Esophagus squamous epithelium (tissue), 5 donors: Measurements from ENCODE around the gene TTYH1. TPM values are rescaled to one million over a fixed set of nuclear protein-coding genes. Genes with fewer than 3 reads are reported as not detected.

Source experiments
- DNase-seq: peaks from one replicate; lab custom pipeline; 2025; lab: John Stamatoyannopoulos, UW
- H3K27ac ChIP-seq, 4 donors: fragments of 200-600 bp; sonication (generic); one replicate each; pipeline ENCODE4 v1.5.1; 2016 to 2019; ENCODE audit warnings: mild to moderate bottlenecking in 1 of 4
- H3K27me3 ChIP-seq, 4 donors: fragments of 200-600 bp; sonication (generic); 1 replicate in 3 of 4; 2 replicates in 1 of 4; pipeline versions ENCODE4 v1.5.1 to v1.6.0; 2017 to 2021; ENCODE audit warnings: antibody characterized with exemption in 1 of 4
- H3K36me3 ChIP-seq, 3 donors: fragments of 200-600 bp; sonication (generic); one replicate each; pipeline ENCODE4 v1.5.1; 2016 to 2019
- H3K4me1 ChIP-seq, 3 donors: fragments of 200-600 bp; sonication (generic); one replicate each; pipeline ENCODE4 v1.5.1; 2017 to 2019
- H3K4me3 ChIP-seq, 4 donors: fragments of 200-600 bp; sonication (generic); 1 replicate in 3 of 4; 2 replicates in 1 of 4; pipeline ENCODE4 v1.5.1; 2016 to 2019; ENCODE audit warnings: mild to moderate bottlenecking in 2 of 4, moderate library complexity in 1 of 4
- H3K9me3 ChIP-seq, 3 donors: fragments of 200-600 bp; sonication (generic); one replicate each; pipeline ENCODE4 v1.5.1; 2016 to 2019
- POLR2A ChIP-seq, 4 donors: fragments of 450-650 bp; IDR thresholded peaks; one replicate each; pipeline ENCODE4 v1.6.1; 2017; ENCODE audit warnings: antibody characterized with exemption in 4 of 4, mild to moderate bottlenecking in 4 of 4, moderate library complexity in 3 of 4
- WGBS, 2 donors: methylation state at CpG; one replicate each; pipeline ENCODE4 v1.1.5; 2018; 5-methylcytosine and 5-hydroxymethylcytosine counted together
- intact Hi-C: fragments of 100-400 bp; cut with DNase I; formaldehyde crosslinking; loops from one replicate; pipeline ENCODE4 v1.15.0; 2022
- total RNA-seq, 4 donors: library from RNA; depleted of rRNA; stranded (reverse); fragments of >200 nt; gene quantifications; one replicate each; pipeline ENCODE4 v1.1.0, GENCODE V29; 2016
- TF ChIP-seq, protein P1 (sequence below), 6 experiments: fragments of 450-650 bp in 4 of 6; fragments of 200-600 bp in 2 of 6; sonication (generic) in 2 of 6; IDR thresholded peaks; one replicate each; pipeline ENCODE4 v1.5.1; 2016 to 2019; ENCODE audit warnings: antibody characterized with exemption in 6 of 6, mild to moderate bottlenecking in 4 of 6, moderate library complexity in 4 of 6
- donor health status: DM: yes; HTN: yes; CAD: no.

The TTYH1 gene
- total RNA-seq, 4 donors from 2014 or later, result 0.44 to 4.4 (median 2.0) TPM; not detected in 1

GRCh38 chr19:54448040-54448773 is 32.9 kb downstream of the TTYH1 start:
- peaks cover 26 to 55% (median 39%) of the 10 kb centered on the region in 3 donors for H3K4me1 ChIP-seq
- WGBS, 2 donors, result 1% methylated on average over 29 of the region's 34 CpGs
- no peak for DNase-seq
- peaks cover 12 to 60% (median 14%) of the 10 kb centered on the region in 3 donors for H3K36me3 ChIP-seq
- peak overlapping the region; percentile 96 to 99 (median 98) for H3K27ac ChIP-seq
- H3K4me3 ChIP-seq, result peak overlapping the region; percentile 77 to 94 (median 88)
- TF ChIP-seq, protein P1, sequence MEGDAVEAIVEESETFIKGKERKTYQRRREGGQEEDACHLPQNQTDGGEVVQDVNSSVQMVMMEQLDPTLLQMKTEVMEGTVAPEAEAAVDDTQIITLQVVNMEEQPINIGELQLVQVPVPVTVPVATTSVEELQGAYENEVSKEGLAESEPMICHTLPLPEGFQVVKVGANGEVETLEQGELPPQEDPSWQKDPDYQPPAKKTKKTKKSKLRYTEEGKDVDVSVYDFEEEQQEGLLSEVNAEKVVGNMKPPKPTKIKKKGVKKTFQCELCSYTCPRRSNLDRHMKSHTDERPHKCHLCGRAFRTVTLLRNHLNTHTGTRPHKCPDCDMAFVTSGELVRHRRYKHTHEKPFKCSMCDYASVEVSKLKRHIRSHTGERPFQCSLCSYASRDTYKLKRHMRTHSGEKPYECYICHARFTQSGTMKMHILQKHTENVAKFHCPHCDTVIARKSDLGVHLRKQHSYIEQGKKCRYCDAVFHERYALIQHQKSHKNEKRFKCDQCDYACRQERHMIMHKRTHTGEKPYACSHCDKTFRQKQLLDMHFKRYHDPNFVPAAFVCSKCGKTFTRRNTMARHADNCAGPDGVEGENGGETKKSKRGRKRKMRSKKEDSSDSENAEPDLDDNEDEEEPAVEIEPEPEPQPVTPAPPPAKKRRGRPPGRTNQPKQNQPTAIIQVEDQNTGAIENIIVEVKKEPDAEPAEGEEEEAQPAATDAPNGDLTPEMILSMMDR (IDR thresholded peaks at IDR 0.05), result peak in 2 of 6 experiments; percentile 7 to 9
- no peak for TF ChIP-seq POLR2A (IDR thresholded peaks at IDR 0.05)
- no peaks in the 10 kb centered on the region for H3K27me3 ChIP-seq
- no peaks in the 10 kb centered on the region for H3K9me3 ChIP-seq
- intact Hi-C loops, result no loop called here

DNA sequence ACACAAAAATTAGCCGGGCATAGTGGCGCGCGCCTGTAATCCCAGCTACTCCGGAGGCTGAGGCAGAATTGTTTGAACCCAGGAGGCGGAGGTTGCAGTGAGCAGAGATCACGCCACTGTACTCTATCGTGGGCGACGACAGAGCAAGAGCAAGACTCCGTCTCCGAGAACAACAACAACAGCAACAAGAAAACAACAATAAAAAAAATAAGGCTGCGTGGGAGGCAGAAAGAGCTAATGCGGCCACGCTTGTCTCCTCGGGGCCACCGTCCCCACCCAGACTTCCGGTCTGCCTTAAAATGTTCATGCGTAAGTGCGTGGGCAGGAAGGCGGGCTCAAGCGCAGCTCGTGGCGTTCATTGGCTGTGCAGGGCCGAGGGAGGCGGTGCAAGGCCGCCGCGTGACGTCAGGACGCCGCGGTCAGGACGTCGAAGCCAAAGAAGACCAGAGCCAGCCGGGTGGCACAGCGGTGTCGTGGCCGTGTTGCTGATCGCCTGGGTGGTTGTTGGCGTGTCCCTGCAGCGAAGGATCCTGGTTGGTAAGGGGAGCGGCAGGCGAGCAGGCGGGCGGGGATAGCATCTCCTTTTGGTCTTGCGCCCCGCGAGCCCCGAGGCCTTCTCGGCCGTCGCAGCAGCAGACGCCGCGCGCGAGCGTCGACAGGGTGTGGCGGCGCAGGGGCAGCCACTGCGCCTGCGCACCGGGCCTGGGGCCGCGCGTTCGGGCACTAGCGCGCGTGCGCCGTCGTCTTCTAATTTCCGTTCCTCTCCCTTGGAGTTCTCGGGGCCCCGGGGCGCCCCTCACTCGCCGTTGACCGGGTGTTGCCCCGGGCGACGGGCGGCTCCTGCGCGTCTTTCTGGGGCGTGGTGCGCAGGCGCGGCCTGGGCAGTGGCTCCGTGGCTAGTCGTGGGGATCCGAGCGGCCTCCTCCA is 33.8 kb downstream of the TTYH1 start, which contains the start of gene LENG8:
Gene LENG8, plus strand, starts transcription at position 426 of the 927 bp plus-strand sequence. CDS start 2,146 bp downstream, outside the sequence.
- H3K9me3 ChIP-seq, result no peaks in the 10 kb centered on the region
- peak within 1 kb of the TSS; percentile 96 to 99 (median 98) for H3K27ac ChIP-seq
- peak; percentile 92 for DNase-seq
- H3K4me1 ChIP-seq, result peaks cover 26 to 62% (median 39%) of the 10 kb centered on the region in 3 donors
- WGBS, 2 donors, result 0% methylated on average over 30 to 31 of the region's 96 CpGs
- intact Hi-C loops, result no loop called here
- peak within 1 kb of the TSS; percentile 77 to 94 (median 88) for H3K4me3 ChIP-seq
- TF ChIP-seq POLR2A (IDR thresholded peaks at IDR 0.05), result peak in 3 of 4 donors; percentile 91 to 98 (median 96)
- TF ChIP-seq, protein P1 (IDR thresholded peaks at IDR 0.05), result peak in 2 of 6 experiments; percentile 2 to 7
- H3K36me3 ChIP-seq, result peaks cover 21 to 60% (median 21%) of the 10 kb centered on the region in 3 donors
- H3K27me3 ChIP-seq, result no peaks in the 10 kb centered on the region

DNA sequence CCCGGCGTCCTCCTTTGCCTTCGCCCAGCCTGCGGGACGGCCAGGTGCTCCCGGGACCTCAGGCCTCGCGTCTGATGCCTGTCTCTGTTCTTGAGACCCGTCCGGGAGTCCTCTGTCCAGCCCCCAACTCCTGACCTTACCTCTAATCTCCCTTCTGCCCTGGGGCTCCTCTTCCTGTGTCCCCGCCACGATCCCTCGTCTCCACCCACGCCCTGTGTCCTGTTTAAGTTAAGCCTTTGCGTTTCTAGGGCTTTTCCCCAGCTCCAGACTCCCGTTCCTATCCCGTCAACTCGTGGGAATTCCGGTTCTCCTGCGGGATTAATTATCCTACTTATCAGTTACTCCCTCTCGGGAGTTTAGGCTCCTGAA is 34.4 kb downstream of the TTYH1 start:
- peaks cover 26 to 66% (median 39%) of the 10 kb centered on the region in 3 donors for H3K4me1 ChIP-seq
- intact Hi-C loops, result no loop called here
- 0% methylated on average over 17 to 21 of the region's 21 CpGs for WGBS, 2 donors

GRCh38 chr19:54451331-54451871 is 36.1 kb downstream of the TTYH1 start:
- intact Hi-C loops, result no loop called here
- Histone ChIP-seq H3K4me1 (peaks cover 26 to 63% (median 39%) of the 10 kb centered on the region in 3 donors), H3K27ac (peak overlapping the region; percentile 15 to 99 (median 64)), H3K36me3 (peaks cover 44 to 60% (median 44%) of the 10 kb centered on the region in 3 donors), H3K4me3 (peak overlapping the region in 2 of 4 donors; percentile 1 to 83), H3K9me3 (no peaks in the 10 kb centered on the region), H3K27me3 (no peaks in the 10 kb centered on the region)
- DNase-seq, result no peak
- TF ChIP-seq, protein P1 (IDR thresholded peaks at IDR 0.05), result no peak
- TF ChIP-seq POLR2A (IDR thresholded peaks at IDR 0.05), result no peak
- WGBS, 2 donors, result 42 to 59% methylated on average over 5 to 9 of the region's 9 CpGs

More for the DNA sequence above, 34.4 kb downstream of the TTYH1 start:
- DNase-seq, result no peak
- Histone ChIP-seq H3K27me3 (no peaks in the 10 kb centered on the region), H3K36me3 (peaks cover 27 to 60% (median 27%) of the 10 kb centered on the region in 3 donors), H3K27ac (peak overlapping the region; percentile 96 to 99 (median 98)), H3K9me3 (no peaks in the 10 kb centered on the region), H3K4me3 (peak overlapping the region; percentile 77 to 94 (median 88))
- TF ChIP-seq POLR2A (IDR thresholded peaks at IDR 0.05), result no peak
- TF ChIP-seq, protein P1 (IDR thresholded peaks at IDR 0.05), result no peak
